ENCODE data around the gene CDH4. TPM values are rescaled to one million over a fixed set of nuclear protein-coding genes. Genes with fewer than 3 reads are reported as not detected.

The CDH4 gene
- total and polyA plus RNA-seq, 2 of the 13 experiments (the other 11 are each of a cell fraction or from before 2014, with no cell fraction given): not detected

GRCh38 chr20:61460261-61461052 lies 208.4 kb downstream of the CDH4 start:
- FAIRE-seq (no peak), DNase-seq (ENCODE audit: low spot score) (no peak), ATAC-seq (no peak)
- Histone ChIP-seq H3K9me3 (ENCODE audit: low read length) (peaks cover 19% of the 10 kb centered on the region), H3K79me2 (ENCODE audit: insufficient read depth, low read length) (no peaks in the 10 kb centered on the region), H3K27ac (ENCODE audit: extremely low read length, insufficient read depth, low read length) (no peak overlapping the region), H2AFZ (ENCODE audit: low read length) (no peak overlapping the region), H3K9ac (ENCODE audit: insufficient read depth, low read depth, low read length) (no peak overlapping the region), H3K4me2 (ENCODE audit: low read depth, low read length) (no peak overlapping the region), H3K4me3 (replicated peaks in 1 of 3; ENCODE audit: insufficient read depth in 1 of 3, low read depth in 2 of 3, low read length in 3 of 3) (no peak overlapping the region), H3K4me1 (ENCODE audit: insufficient read depth, low read length) (peaks cover 7% of the 10 kb centered on the region), H3K27me3 (ENCODE audit: control insufficient read depth in 1 of 2, insufficient read depth in 2 of 2, low read length in 2 of 2) (no peaks in the 10 kb centered on the region; a peak in 1 of 5 replicates), H3K36me3 (replicated peaks in 1 of 2; ENCODE audit: control insufficient read depth in 1 of 2, insufficient read depth in 2 of 2, low read length in 2 of 2) (no peaks in the 10 kb centered on the region), H4K20me1 (ENCODE audit: insufficient read depth, low read length) (no peaks in the 10 kb centered on the region)
- TF ChIP-seq ZNF431 (CRISPR knock-in tag; IDR thresholded peaks at IDR 0.05; ENCODE audit: borderline replicate concordance, low read depth) (no peak), ISL2 (CRISPR knock-in tag; IDR thresholded peaks at IDR 0.05) (no peak), SRSF9 (IDR thresholded peaks at IDR 0.05; ENCODE audit: borderline replicate concordance, insufficient read depth, low read depth, low read length, poor library complexity, severe bottlenecking) (no peak), SKI (IDR thresholded peaks at IDR 0.05; ENCODE audit: partially characterized antibody) (no peak), POGK (CRISPR knock-in tag; conservative IDR thresholded peaks at IDR 0.05) (no peak), ZNF33B (CRISPR knock-in tag; IDR thresholded peaks at IDR 0.05) (no peak)
- TF ChIP-seq, protein P1, sequence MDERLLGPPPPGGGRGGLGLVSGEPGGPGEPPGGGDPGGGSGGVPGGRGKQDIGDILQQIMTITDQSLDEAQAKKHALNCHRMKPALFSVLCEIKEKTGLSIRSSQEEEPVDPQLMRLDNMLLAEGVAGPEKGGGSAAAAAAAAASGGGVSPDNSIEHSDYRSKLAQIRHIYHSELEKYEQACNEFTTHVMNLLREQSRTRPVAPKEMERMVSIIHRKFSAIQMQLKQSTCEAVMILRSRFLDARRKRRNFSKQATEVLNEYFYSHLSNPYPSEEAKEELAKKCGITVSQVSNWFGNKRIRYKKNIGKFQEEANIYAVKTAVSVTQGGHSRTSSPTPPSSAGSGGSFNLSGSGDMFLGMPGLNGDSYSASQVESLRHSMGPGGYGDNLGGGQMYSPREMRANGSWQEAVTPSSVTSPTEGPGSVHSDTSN (CRISPR knock-in tag; IDR thresholded peaks at IDR 0.05): no peak
- ChIA-PET CTCF (ENCODE audit: low intra/inter-chr PET ratio, low total read pairs) (no interaction called here), POLR2A (no interaction called here)
- intact Hi-C loops (cut with micrococcal nuclease; ENCODE audit: unreplicated experiment): no loop called here
- BruUV-seq (replicated peaks): no TSS peak
- 11% methylated on average over 9 of the region's 11 CpGs for WGBS (ENCODE audit: low lambda C conversion rate)
- in situ Hi-C loops (cut with HindIII; ENCODE audit: extremely low pct_ligation_motif_present, low pct_unique_long_range_greater_than_20kb): no loop called here

Data from HepG2 (cell line).